Heart left ventricle (tissue), 13 donors: ENCODE results near the gene CAPN10.

Experiments
- CTCF ChIP-seq, 12 donors: fragments of 200-600 bp; sonication (generic) in 4 of 12; IDR thresholded peaks; one replicate each; pipeline versions ENCODE4 v1.5.0 to v1.8.0; 2018 to 2022; ENCODE audit warnings: antibody characterized with exemption in 12 of 12, mild to moderate bottlenecking in 5 of 12
- POLR2A ChIP-seq, 2 donors: fragments of 450-650 bp; IDR thresholded peaks; one replicate each; pipeline ENCODE4 v1.6.1; 2017; ENCODE audit warnings: antibody characterized with exemption in 2 of 2, mild to moderate bottlenecking in 2 of 2, moderate library complexity in 2 of 2
- donor health status: ischemic (EF 13 %, LVEDD 7.1; RV severe dilation, severe dysfunction).
- donor health status: DM: no; HTN: yes; CAD: no.
- donor health status: DM: no; HTN: no; CAD: no.
- donor health status: ischemic (EF 25% LVEDD 6.9; RV normal size, moderate dysfunction).
- donor health status: ischemic (EF 25% LVEDD 5.7; RV mildly dilated, moderate dysfunction).
- donor health status: ischemic (EF 35%, LVEDD 5.7; RV mildly dilated, moderate dysfunction).
- donor health status: nonischemic (EF 11% LVEDD 7.7; RV severe dilation, severe dysfunction).
- donor health status: DM: yes; HTN: yes; CAD: no.
- donor health status: PGD.
- donor health status: ischemic (EF 29% LVEDD 5.4; RV normal size, mild dysfunction).
- donor health status: nonischemic (EF 23%, LVEDD 6.1; RV moderate dilation, normal function).

- no peak for TF ChIP-seq CTCF (IDR thresholded peaks at IDR 0.05)
- TF ChIP-seq POLR2A (IDR thresholded peaks at IDR 0.05) = no peak
Observed at GRCh38 chr2:240554767-240555493, 31.6 kb upstream of the CAPN10 start.
